CD14-positive monocyte (primary cell): Measurements from ENCODE around the gene HSBP1. TPM values are rescaled to one million over a fixed set of nuclear protein-coding genes. Genes with fewer than 3 reads are reported as not detected.

Source experiments
- DNase-seq, 3 donors: peaks; one replicate each; pipeline ENCODE4 v3.0.0-alpha.2; 2011 to 2022
- H2AFZ ChIP-seq: 2 replicates; pipeline ENCODE4 v1.6.0; 2012; ENCODE audit warnings: mild to moderate bottlenecking, low read depth, low read length, inconsistent platforms; ENCODE audit not compliant: insufficient read depth, poor library complexity, severe bottlenecking
- H3K27ac ChIP-seq, 2 donors: 1 replicate in 1 of 2; 2 replicates in 1 of 2; pipeline ENCODE4 v1.5.1; 2012 to 2013; ENCODE audit warnings: low read length in 2 of 2, control low read depth in 1 of 2, inconsistent platforms in 1 of 2, low read depth in 1 of 2, mild to moderate bottlenecking in 1 of 2
- H3K27me3 ChIP-seq, 2 donors: one replicate each; pipeline versions ENCODE4 v1.6.0 to v1.6.1; 2011 to 2013; ENCODE audit warnings: low read length in 2 of 2; ENCODE audit not compliant: control insufficient read depth in 2 of 2, insufficient read depth in 2 of 2
- H3K36me3 ChIP-seq, 2 donors: replicated peaks in 1 of 2; 1 replicate in 1 of 2; 2 replicates in 1 of 2; pipeline versions ENCODE4 v1.5.1 to v1.6.1; 2012 to 2013; ENCODE audit warnings: low read length in 2 of 2, control low read depth in 1 of 2, inconsistent platforms in 1 of 2, mild to moderate bottlenecking in 1 of 2; ENCODE audit not compliant: insufficient read depth in 2 of 2, control insufficient read depth in 1 of 2
- H3K4me1 ChIP-seq, 2 donors: 1 replicate in 1 of 2; 2 replicates in 1 of 2; pipeline versions ENCODE4 v1.5.1 to v1.6.1; 2012 to 2013; ENCODE audit warnings: low read length in 2 of 2, control low read depth in 1 of 2, inconsistent platforms in 1 of 2, mild to moderate bottlenecking in 1 of 2, moderate library complexity in 1 of 2; ENCODE audit not compliant: insufficient read depth in 2 of 2, control insufficient read depth in 1 of 2
- H3K4me2 ChIP-seq: replicated peaks from 2 replicates; pipeline ENCODE3; 2012; ENCODE audit warnings: low read length, moderate library complexity, mild to moderate bottlenecking; ENCODE audit not compliant: poor library complexity, severe bottlenecking; ENCODE audit errors: extremely low read depth
- H3K4me3 ChIP-seq, 3 experiments: fragments of 200-600 bp in 1 of 3; sonication (generic) in 1 of 3; replicated peaks in 1 of 3; 1 replicate in 2 of 3; 2 replicates in 1 of 3; pipeline ENCODE4 v1.5.1; 2011 to 2013; ENCODE audit warnings: low read length in 3 of 3, mild to moderate bottlenecking in 3 of 3, control low read depth in 2 of 3, low read depth in 2 of 3, inconsistent platforms in 1 of 3, moderate library complexity in 1 of 3
- H3K79me2 ChIP-seq: 2 replicates; pipeline ENCODE4 v1.6.0; 2012; ENCODE audit warnings: mild to moderate bottlenecking, control low read depth, inconsistent platforms, low read length, moderate library complexity; ENCODE audit not compliant: insufficient read depth
- H3K9ac ChIP-seq: 2 replicates; pipeline ENCODE4 v1.6.0; 2017; ENCODE audit warnings: low read length, mild to moderate bottlenecking; ENCODE audit not compliant: insufficient read depth, poor library complexity, severe bottlenecking
- H3K9me3 ChIP-seq, 2 donors: replicated peaks in 1 of 2; 1 replicate in 1 of 2; 2 replicates in 1 of 2; pipeline versions ENCODE4 v1.5.1 to v1.6.1; 2012 to 2013; ENCODE audit warnings: low read length in 2 of 2, control low read depth in 1 of 2; ENCODE audit not compliant: control insufficient read depth in 1 of 2, insufficient read depth in 1 of 2
- H4K20me1 ChIP-seq: 2 replicates; pipeline ENCODE4 v1.6.0; 2012; ENCODE audit warnings: mild to moderate bottlenecking, low read length, control low read depth, moderate library complexity; ENCODE audit not compliant: insufficient read depth
- H3K27ac Mint-ChIP-seq, 7 donors: one replicate each; pipeline ENCODE4 v1.8.0; 2020; ENCODE audit warnings: mild to moderate bottlenecking in 7 of 7, mixed read lengths in 7 of 7, moderate library complexity in 6 of 7, inconsistent platforms in 2 of 7
- H3K27me3 Mint-ChIP-seq, 3 donors: one replicate each; pipeline ENCODE4 v1.8.0; 2021 to 2022; ENCODE audit warnings: low read depth in 3 of 3, mild to moderate bottlenecking in 3 of 3, mixed read lengths in 3 of 3, moderate library complexity in 3 of 3, inconsistent platforms in 1 of 3
- H3K36me3 Mint-ChIP-seq, 2 donors: one replicate each; pipeline ENCODE4 v1.8.0; 2020; ENCODE audit warnings: mixed read lengths in 2 of 2, inconsistent platforms in 1 of 2, mild to moderate bottlenecking in 1 of 2
- H3K4me1 Mint-ChIP-seq: one replicate; pipeline ENCODE4 v1.8.0; 2020; ENCODE audit warnings: mild to moderate bottlenecking, mixed read lengths
- H3K4me3 Mint-ChIP-seq, 2 donors: one replicate each; pipeline ENCODE4 v1.8.0; 2020; ENCODE audit warnings: mild to moderate bottlenecking in 2 of 2, mixed read lengths in 2 of 2, moderate library complexity in 1 of 2
- H3K9me3 Mint-ChIP-seq, 7 donors: one replicate each; pipeline ENCODE4 v1.8.0; 2020 to 2022; ENCODE audit warnings: mixed read lengths in 7 of 7, mild to moderate bottlenecking in 6 of 7, moderate library complexity in 6 of 7, inconsistent platforms in 2 of 7
- WGBS: methylation state at CpG from one replicate; pipeline ENCODE4 v1.1.5; 2013; ENCODE audit warnings: missing lambda C conversion rate; ENCODE audit not compliant: insufficient coverage; 5-methylcytosine and 5-hydroxymethylcytosine counted together
- intact Hi-C, 2 donors: fragments of 100-400 bp; cut with micrococcal nuclease; formaldehyde crosslinking; loops; one replicate each; pipeline versions ENCODE4 v1.15.0 to v1.15.1; 2023
- polyA plus RNA-seq, 3 donors: library from polyadenylated mRNA; depleted of rRNA in 1 of 3; unstranded in 2 of 3; stranded (reverse) in 1 of 3; fragments of 300-500 nt in 2 of 3; fragments of >200 nt in 1 of 3; fragmentation: Illumina TruSeq in 2 of 3; gene quantifications; 1 replicate in 2 of 3; 2 replicates in 1 of 3; pipeline ENCODE4 v1.2.3, GENCODE V29; 2012 to 2021
- TF ChIP-seq, protein P1 (sequence below): fragments of 200-600 bp; IDR thresholded peaks from one replicate; pipeline ENCODE4 v1.8.0; 2022; ENCODE audit warnings: antibody characterized with exemption, mild to moderate bottlenecking

HSBP1 gene
- polyA plus RNA-seq, 3 donors = 16.9 to 194 (median 178) TPM

DNA sequence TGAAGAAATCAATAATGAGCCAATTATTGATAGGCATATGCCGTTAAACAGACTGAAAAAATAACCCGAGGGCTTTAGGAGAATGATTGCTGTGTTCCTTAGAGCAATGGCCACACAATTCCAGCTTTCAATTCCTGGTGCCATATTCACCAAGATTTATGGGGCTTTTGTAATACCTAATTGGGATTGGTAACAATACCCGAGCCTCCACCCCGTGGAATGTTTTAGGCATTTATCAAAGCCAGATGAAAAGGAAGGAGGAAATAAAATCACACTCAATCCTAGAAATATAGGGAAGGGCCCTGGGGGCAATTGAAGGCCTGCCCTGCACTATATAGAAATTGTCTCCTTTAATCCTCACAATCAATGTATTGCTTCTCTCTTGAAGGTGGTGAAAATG, 49.0 kb downstream of the HSBP1 start:
- Histone ChIP-seq H3K4me1 (no peaks in the 10 kb centered on the region), H3K9me3 (no peaks in the 10 kb centered on the region), H3K79me2 (no peaks in the 10 kb centered on the region), H3K27me3 (no peaks in the 10 kb centered on the region), H2AFZ (no peak overlapping the region), H3K4me2 (no peak overlapping the region), H3K4me3 (no peak overlapping the region), H3K36me3 (no peaks in the 10 kb centered on the region), H3K27ac (no peak overlapping the region), H4K20me1 (no peaks in the 10 kb centered on the region), H3K9ac (no peak overlapping the region)
- no peaks in the 10 kb centered on the region for H3K36me3 Mint-ChIP-seq
- no peak for DNase-seq
- H3K9me3 Mint-ChIP-seq = peaks cover 0 to 3% (median 0%) of the 10 kb centered on the region in 7 donors
- intact Hi-C loops = no loop called here
- TF ChIP-seq, protein P1, sequence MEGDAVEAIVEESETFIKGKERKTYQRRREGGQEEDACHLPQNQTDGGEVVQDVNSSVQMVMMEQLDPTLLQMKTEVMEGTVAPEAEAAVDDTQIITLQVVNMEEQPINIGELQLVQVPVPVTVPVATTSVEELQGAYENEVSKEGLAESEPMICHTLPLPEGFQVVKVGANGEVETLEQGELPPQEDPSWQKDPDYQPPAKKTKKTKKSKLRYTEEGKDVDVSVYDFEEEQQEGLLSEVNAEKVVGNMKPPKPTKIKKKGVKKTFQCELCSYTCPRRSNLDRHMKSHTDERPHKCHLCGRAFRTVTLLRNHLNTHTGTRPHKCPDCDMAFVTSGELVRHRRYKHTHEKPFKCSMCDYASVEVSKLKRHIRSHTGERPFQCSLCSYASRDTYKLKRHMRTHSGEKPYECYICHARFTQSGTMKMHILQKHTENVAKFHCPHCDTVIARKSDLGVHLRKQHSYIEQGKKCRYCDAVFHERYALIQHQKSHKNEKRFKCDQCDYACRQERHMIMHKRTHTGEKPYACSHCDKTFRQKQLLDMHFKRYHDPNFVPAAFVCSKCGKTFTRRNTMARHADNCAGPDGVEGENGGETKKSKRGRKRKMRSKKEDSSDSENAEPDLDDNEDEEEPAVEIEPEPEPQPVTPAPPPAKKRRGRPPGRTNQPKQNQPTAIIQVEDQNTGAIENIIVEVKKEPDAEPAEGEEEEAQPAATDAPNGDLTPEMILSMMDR = no peak
- H3K4me3 Mint-ChIP-seq = no peak overlapping the region
- whole genome bisulfite sequencing = no CpG with 5 or more reads among the region's 4 CpGs
- no peaks in the 10 kb centered on the region for H3K4me1 Mint-ChIP-seq
- H3K27me3 Mint-ChIP-seq = peaks cover 3 to 11% (median 7%) of the 10 kb centered on the region in 3 donors
- H3K27ac Mint-ChIP-seq = no peak overlapping the region

DNA sequence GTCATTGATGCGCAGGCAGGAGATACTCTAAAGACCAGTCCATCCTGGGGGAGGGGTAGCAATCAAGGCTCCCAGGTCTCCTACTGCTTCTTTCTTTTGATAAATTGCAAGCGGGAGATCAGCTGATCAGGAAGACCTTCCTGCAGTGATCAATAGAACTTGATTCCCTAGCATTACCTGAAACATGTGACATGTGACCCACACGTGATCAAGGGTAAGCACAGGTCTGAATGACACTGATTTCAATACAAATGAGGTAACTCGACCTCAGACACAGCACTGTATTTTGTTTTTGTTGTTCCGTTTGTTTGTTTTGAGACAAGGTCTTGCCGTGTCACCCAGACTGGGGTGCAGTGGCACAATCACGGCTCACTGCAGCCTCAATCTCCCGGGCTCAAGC, 51.5 kb downstream of the HSBP1 start:
- TF ChIP-seq, protein P1 = no peak

More for the DNA sequence above, 51.5 kb downstream of the HSBP1 start:
- Histone ChIP-seq H3K9me3 (peaks cover 0 to 3% of the 10 kb centered on the region in 2 donors), H4K20me1 (no peaks in the 10 kb centered on the region), H3K36me3 (no peaks in the 10 kb centered on the region), H3K79me2 (no peaks in the 10 kb centered on the region), H3K4me2 (no peak overlapping the region), H3K27ac (no peak overlapping the region), H3K4me3 (no peak overlapping the region), H3K4me1 (no peaks in the 10 kb centered on the region), H2AFZ (no peak overlapping the region), H3K9ac (no peak overlapping the region), H3K27me3 (no peaks in the 10 kb centered on the region)
- H3K27ac Mint-ChIP-seq = peak overlapping the region in 1 of 7 donors; percentile 19
- intact Hi-C loops = no loop called here
- peaks cover 0 to 4% (median 0%) of the 10 kb centered on the region in 7 donors for H3K9me3 Mint-ChIP-seq
- DNase-seq = no peak
- no peaks in the 10 kb centered on the region for H3K4me1 Mint-ChIP-seq
- H3K4me3 Mint-ChIP-seq = no peak overlapping the region
- peaks cover 2 to 9% (median 3%) of the 10 kb centered on the region in 3 donors for H3K27me3 Mint-ChIP-seq
- H3K36me3 Mint-ChIP-seq = no peaks in the 10 kb centered on the region
- 90% methylated on average over 8 of the region's 8 CpGs for WGBS
